Spinal cord (tissue), 4 donors: Measurements from ENCODE around the gene ADCY7. TPM values are rescaled to one million over a fixed set of nuclear protein-coding genes. Genes with fewer than 3 reads are reported as not detected.

ENCODE experiments used
- polyA plus RNA-seq, 2 donors: library from polyadenylated mRNA; unstranded; fragments of 120-200 nt; gene quantifications; one replicate each; pipeline ENCODE4 v1.2.1, GENCODE V29; 2013; ENCODE audit not compliant: insufficient read length in 2 of 2
- small RNA-seq: library from RNA; depleted of rRNA; stranded (forward); fragments of <200 nt; gene quantifications from one replicate; pipeline ENCODE3, GENCODE V24; 2014; ENCODE audit warnings: low replicate concordance
- total RNA-seq, 2 donors: library from RNA; depleted of rRNA in 1 of 2; stranded (reverse); fragments of 120-200 nt in 1 of 2; fragments of >200 nt in 1 of 2; gene quantifications; one replicate each; pipeline versions ENCODE4 v1.2.3 to v1.2.4, GENCODE V29; 2013 to 2014

The ADCY7 gene
- total and polyA plus RNA-seq, 4 donors, result 12.4 to 26.0 (median 16.3) TPM

Small RNA genes lying within 50 kb of the gene (small RNA-seq; reads per million reads assigned to genes)
- not detected for gene MIR6771

Other genes starting within 250 kb of the ADCY7 start
- 10 to 100 TPM; 29.8 to 47.1 TPM for gene CNEP1R1, start 241.3 kb upstream of the ADCY7 start, total RNA-seq
- 10 to 100 TPM; 33.9 to 34.3 TPM for gene CNEP1R1, start 241.3 kb upstream of the ADCY7 start, polyA plus RNA-seq
- gene HEATR3, start 200.6 kb upstream of the ADCY7 start, total RNA-seq, result 10 to 100 TPM; 23.7 to 25.9 TPM
- gene HEATR3, start 200.6 kb upstream of the ADCY7 start, polyA plus RNA-seq, result 10 to 100 TPM; 21.8 to 25.2 TPM
- 10 to 100 TPM; 11.1 to 15.9 TPM for gene TENT4B, start 113.2 kb upstream of the ADCY7 start, total RNA-seq
- gene TENT4B, start 113.2 kb upstream of the ADCY7 start, polyA plus RNA-seq, result 10 to 100 TPM; 15.6 to 18.3 TPM
- gene BRD7, start 102.4 kb downstream of the ADCY7 start, total RNA-seq, result 100 to 1,000 TPM in 1 of 2 donors, 10 to 100 TPM in 1; 55.2 to 105 TPM
- gene BRD7, start 102.4 kb downstream of the ADCY7 start, polyA plus RNA-seq, result 100 to 1,000 TPM in 1 of 2 donors, 10 to 100 TPM in 1; 81.2 to 105 TPM